ENCODE results near the gene DRICH1. TPM values are rescaled to one million over a fixed set of nuclear protein-coding genes. Genes with fewer than 3 reads are reported as not detected.
"Not testable (repeated sequence)": the region's sequence is repeated elsewhere in the genome, so short reads cannot be mapped to it uniquely, and the experiment has no call there.

The DRICH1 gene
- total RNA-seq, 6 experiments from 2014 or later, result 0.27 to 0.47 TPM; not detected in 4

DNA sequence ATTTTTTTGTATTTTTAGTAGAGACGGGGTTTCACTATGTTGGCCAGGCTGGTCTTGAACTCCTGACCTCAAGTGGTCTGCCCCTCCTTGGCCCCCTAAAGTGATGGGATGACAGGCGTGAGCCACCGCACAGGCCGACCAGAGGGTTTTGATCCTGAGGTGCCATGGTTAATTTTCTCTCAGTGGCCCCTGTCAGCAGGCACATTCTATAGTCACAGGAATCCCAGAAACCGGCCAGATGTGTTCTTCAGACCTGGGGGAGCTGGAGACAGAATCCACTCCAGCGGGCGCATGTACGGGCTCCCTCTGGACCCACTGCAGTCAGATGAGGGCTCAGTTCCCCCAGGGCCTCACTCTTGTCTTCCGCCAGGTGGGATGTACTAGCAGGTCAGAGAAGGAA, 69.0 kb downstream of the DRICH1 start:
- Histone ChIP-seq H3K27me3 (no peaks in the 10 kb centered on the region), H3K9me3 (no peaks in the 10 kb centered on the region), H3K4me3 (no peak overlapping the region), H3K36me3 (no peaks in the 10 kb centered on the region), H3K4me1 (peaks cover 0 to 8% (median 0%) of the 10 kb centered on the region in 4 donors), H3K27ac (no peak overlapping the region)
- no peak for TF ChIP-seq POLR2A (IDR thresholded peaks at IDR 0.05)
- TF ChIP-seq, protein P1, sequence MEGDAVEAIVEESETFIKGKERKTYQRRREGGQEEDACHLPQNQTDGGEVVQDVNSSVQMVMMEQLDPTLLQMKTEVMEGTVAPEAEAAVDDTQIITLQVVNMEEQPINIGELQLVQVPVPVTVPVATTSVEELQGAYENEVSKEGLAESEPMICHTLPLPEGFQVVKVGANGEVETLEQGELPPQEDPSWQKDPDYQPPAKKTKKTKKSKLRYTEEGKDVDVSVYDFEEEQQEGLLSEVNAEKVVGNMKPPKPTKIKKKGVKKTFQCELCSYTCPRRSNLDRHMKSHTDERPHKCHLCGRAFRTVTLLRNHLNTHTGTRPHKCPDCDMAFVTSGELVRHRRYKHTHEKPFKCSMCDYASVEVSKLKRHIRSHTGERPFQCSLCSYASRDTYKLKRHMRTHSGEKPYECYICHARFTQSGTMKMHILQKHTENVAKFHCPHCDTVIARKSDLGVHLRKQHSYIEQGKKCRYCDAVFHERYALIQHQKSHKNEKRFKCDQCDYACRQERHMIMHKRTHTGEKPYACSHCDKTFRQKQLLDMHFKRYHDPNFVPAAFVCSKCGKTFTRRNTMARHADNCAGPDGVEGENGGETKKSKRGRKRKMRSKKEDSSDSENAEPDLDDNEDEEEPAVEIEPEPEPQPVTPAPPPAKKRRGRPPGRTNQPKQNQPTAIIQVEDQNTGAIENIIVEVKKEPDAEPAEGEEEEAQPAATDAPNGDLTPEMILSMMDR (IDR thresholded peaks at IDR 0.05), result no peak
- intact Hi-C loops (cut with DNase I), result no loop called here
- no peak for ATAC-seq
- DNase-seq, result no peak
- WGBS (ENCODE audit: insufficient coverage, low coverage, low lambda C conversion rate, missing lambda C conversion rate), result 85% methylated on average over 5 of the region's 9 CpGs

- ATAC-seq, result no peak
- TF ChIP-seq, protein P1 (IDR thresholded peaks at IDR 0.05), result no peak
- no peak for TF ChIP-seq POLR2A (IDR thresholded peaks at IDR 0.05)
- intact Hi-C loops (cut with DNase I), result no loop called here
- H3K27me3 ChIP-seq, result no peaks in the 10 kb centered on the region
- WGBS (ENCODE audit: insufficient coverage, low coverage, low lambda C conversion rate, missing lambda C conversion rate), result 47% methylated on average over 2 of the region's 4 CpGs
- H3K27ac ChIP-seq, result no peak overlapping the region
- H3K4me3 ChIP-seq, result no peak overlapping the region
- no peaks in the 10 kb centered on the region for H3K9me3 ChIP-seq
- H3K4me1 ChIP-seq, result peaks cover 0 to 8% (median 0%) of the 10 kb centered on the region in 4 donors
- DNase-seq, result no peak
- no peaks in the 10 kb centered on the region for H3K36me3 ChIP-seq
Measured at GRCh38 chr22:23562186-23562585, 69.9 kb downstream of the DRICH1 start.

GRCh38 chr22:23561025-23561510, 71.1 kb downstream of the DRICH1 start:
- intact Hi-C loops (cut with DNase I); H3K27me3 ChIP-seq; H3K27ac ChIP-seq; H3K36me3 ChIP-seq; DNase-seq; H3K4me1 ChIP-seq; H3K4me3 ChIP-seq; H3K9me3 ChIP-seq; ATAC-seq: not testable (repeated sequence)
- WGBS (ENCODE audit: insufficient coverage, low coverage, low lambda C conversion rate, missing lambda C conversion rate), result 98% methylated on average over 8 of the region's 24 CpGs

DNA sequence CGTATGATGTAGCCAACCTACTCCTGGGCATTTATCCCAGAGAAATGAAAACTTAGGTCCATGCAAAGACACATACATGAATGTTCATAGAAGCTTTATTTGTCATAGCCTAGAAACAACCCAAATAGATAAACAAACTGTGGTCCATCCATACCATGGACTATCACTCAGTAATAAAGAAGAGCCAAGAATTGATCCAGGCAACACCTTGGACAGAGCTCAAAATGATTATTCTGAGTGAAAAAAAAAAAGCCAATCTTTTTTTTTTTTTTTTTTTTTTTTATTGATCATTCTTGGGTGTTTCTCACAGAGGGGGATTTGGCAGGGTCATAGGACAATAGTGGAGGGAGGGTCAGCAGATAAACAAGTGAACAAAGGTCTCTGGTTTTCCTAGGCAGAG, 71.9 kb downstream of the DRICH1 start:
- H3K27ac ChIP-seq; H3K27me3 ChIP-seq; DNase-seq; H3K4me3 ChIP-seq; ATAC-seq; intact Hi-C loops (cut with DNase I); H3K36me3 ChIP-seq; H3K9me3 ChIP-seq; H3K4me1 ChIP-seq: not testable (repeated sequence)
- WGBS (ENCODE audit: insufficient coverage, low coverage, low lambda C conversion rate, missing lambda C conversion rate), result 78% methylated on average over 1 of the region's 1 CpG

Small RNA genes within 50 kb of the gene (small RNA-seq; reads per million reads assigned to genes)
- gene AP000346.3, result 0 reads per million in 2 experiments

Other genes with a start within 250 kb of the DRICH1 start
- gene IGLL1, start 52.0 kb downstream of the DRICH1 start, total RNA-seq, result not detected
- not detected for gene RGL4, start 58.7 kb upstream of the DRICH1 start, total RNA-seq
- 1 to 10 TPM in 2 of 6 experiments, under 1 TPM in 4; 0.51 to 1.2 (median 0.85) TPM for gene ZNF70, start 118.8 kb upstream of the DRICH1 start, total RNA-seq
- gene VPREB3, start 122.1 kb upstream of the DRICH1 start, total RNA-seq, result 1 to 10 TPM in 2 of 6 experiments, under 1 TPM in 3, not detected in 1; 0.59 to 3.9 (median 0.70) TPM
- gene C22orf15, start 130.7 kb upstream of the DRICH1 start, total RNA-seq, result not detected
- 100 to 1,000 TPM; 133 to 416 (median 252) TPM for gene CHCHD10, start 135.7 kb upstream of the DRICH1 start, total RNA-seq
- gene MMP11, start 140.5 kb upstream of the DRICH1 start, total RNA-seq, result 1 to 10 TPM in 2 of 6 experiments, under 1 TPM in 4; 0.59 to 1.3 (median 0.90) TPM
- 10 to 100 TPM; 19.9 to 70.2 (median 25.3) TPM for gene SMARCB1, start 154.6 kb upstream of the DRICH1 start, total RNA-seq
- 1 to 10 TPM; 1.1 to 7.1 (median 4.1) TPM for gene DERL3, start 206.7 kb upstream of the DRICH1 start, total RNA-seq
- 1 to 10 TPM; 2.9 to 7.1 (median 5.0) TPM for gene SLC2A11, start 225.6 kb upstream of the DRICH1 start, total RNA-seq

Measured in right lobe of liver (tissue), 6 donors.